GM12874 (cell line): ENCODE measurements around the gene PODXL.
A peak's percentile ranks its signal among the peaks of the same experiment; 100 is the strongest.

Experiments used
- TF ChIP-seq, protein P1 (sequence below): IDR thresholded peaks from 2 replicates; pipeline ENCODE4 v1.5.1; 2011; ENCODE audit warnings: low read depth, mild to moderate bottlenecking, control low read depth, low read length, moderate library complexity; ENCODE audit not compliant: insufficient read depth

Gene PODXL

DNA sequence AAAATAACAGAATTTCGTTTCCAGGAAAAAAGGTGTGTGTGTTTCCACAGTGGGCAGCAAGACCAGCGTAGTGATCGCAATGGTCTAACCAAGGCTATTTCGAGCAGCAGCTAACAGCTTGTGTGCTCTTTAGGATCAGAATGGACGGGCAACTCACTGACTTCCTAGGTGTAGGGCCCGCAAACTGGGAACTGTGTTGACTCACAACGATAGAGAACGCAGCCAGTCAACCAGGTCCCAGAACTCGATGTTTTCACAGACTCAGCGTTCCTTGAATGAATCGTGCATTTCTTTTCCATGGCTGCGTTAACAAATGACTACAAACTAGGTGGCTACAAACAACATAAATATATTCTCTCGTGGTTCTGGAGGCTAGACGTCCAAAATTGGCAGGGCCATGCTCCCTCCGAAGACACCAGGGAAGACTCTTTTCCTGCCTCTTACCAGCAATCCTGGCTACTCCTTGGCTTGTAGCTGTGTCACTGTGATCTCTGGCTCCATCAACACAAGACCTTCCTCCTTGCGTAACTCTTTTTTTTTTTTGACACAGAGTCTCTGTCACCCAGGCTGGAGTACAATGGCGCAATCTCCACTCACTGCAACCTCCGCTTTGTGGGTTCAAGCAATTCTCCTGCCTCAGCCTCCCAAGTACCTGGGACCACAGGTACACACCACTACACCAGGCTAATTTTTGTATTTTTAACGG is 39.1 kb downstream of the PODXL start:
- TF ChIP-seq, protein P1, sequence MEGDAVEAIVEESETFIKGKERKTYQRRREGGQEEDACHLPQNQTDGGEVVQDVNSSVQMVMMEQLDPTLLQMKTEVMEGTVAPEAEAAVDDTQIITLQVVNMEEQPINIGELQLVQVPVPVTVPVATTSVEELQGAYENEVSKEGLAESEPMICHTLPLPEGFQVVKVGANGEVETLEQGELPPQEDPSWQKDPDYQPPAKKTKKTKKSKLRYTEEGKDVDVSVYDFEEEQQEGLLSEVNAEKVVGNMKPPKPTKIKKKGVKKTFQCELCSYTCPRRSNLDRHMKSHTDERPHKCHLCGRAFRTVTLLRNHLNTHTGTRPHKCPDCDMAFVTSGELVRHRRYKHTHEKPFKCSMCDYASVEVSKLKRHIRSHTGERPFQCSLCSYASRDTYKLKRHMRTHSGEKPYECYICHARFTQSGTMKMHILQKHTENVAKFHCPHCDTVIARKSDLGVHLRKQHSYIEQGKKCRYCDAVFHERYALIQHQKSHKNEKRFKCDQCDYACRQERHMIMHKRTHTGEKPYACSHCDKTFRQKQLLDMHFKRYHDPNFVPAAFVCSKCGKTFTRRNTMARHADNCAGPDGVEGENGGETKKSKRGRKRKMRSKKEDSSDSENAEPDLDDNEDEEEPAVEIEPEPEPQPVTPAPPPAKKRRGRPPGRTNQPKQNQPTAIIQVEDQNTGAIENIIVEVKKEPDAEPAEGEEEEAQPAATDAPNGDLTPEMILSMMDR, result no peak

DNA sequence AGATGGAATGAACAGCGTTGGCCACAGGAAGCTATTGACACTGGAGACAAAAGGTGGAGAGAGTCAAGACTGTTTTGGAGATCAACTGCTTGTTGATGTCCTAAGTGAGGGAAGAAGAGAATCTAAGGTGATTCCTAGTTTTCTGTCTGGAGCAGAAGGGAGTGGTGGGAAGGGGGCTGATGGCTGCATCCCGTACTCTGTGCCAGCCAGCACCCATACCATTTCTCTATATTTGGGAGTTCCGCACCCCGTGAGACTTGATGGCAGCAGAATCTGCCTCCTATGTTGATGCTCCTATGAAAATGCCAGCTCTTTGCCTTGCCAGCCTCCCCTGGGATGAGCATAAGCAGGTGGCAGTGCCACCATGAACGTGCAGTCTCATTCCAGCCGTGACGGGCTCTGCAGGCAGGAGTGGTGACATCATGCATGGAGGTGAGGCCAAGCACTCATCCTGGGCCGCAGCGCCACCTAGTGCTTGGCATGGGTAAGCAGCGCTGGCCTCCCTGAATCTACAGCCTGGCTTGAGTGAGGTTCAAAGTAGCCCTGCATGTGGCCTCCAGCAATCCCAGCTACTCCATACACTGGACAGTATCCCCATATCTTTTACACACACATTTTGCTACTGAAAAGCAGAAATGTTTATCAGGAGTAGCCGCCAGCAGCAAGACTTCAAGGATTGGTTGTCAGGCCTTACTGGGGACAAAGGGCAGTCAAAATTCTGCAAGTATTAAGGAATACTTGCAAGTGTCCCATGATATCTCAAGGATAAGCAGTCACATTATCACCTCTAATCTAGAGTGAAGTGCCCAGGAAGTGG is 43.0 kb downstream of the PODXL start:
- TF ChIP-seq, protein P1, result peak; percentile 99

DNA sequence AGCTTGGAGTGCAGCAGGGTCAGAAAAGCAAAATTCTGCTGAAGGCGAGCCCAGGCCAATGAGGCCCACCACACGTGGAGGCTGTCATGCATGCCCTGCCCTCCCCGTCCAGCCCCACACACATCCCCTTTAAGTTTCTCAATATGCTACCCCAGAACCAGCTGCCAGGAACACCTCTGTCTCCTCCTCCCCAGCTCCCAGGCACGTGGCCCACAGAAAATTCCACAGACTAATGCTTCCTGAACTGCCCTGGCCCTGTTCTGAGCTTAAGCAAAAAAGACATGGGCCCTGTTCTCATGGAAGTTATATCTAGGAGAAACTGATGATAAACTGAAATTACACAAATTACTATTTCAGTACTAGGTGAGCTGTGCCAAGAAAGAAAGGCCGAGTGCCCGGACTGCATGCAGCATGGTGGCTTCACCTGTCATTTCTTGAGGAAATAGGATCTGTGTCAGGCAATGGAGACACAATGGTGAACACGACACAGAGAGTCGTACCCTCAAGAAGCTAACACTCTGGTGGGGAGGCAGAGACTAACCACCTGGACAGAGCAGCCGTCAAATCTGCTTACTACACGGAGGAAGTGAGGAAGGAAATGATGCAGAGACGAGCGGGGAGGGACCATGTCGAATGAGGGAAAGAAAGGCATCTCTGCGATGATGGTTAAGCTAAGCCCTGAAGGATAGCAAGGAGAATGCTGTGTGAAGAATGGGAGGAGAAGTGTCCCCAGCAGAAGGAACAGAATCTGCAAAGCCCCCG is 44.5 kb downstream of the PODXL start:
- TF ChIP-seq, protein P1, result no peak

DNA sequence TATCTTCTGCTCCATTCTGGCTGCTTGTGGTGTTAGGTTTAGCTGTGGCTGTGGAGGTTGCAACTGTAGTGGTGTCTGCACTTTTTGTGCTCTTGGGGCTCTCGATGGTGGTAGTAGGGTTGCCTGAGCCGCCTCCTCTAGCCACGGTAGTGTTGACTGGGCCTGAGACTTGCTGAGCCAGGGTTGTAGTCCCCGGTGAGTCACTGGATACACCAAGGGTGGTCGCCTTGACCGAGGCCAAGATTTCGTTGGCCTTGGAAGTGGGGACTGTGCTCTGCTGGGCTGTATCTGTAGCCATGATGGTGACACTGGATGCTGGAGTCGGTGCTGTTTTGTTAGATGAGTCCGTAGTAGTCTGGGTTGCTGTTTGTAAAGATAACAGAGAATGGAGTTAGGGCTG is 45.4 kb downstream of the PODXL start:
- TF ChIP-seq, protein P1, result no peak

DNA sequence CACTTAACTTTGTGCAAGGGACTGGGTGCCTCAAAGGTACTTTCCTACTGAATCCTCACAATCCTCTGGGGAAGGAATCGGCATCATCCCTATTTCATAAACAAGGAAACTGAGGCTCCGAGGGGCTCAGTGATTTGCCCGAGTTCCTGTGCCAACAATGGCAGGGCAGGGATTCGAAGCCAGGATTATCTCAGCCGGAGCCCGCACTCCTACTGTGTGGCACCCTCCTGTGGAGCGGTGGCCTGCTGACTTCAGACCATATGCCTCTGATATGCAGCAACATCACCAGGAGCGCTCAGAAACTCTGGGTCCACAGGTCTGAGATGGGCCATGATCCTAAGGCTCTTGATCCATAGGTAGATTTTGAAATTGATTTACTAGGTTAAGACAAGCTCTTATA is 46.6 kb downstream of the PODXL start:
- TF ChIP-seq, protein P1, result no peak

DNA sequence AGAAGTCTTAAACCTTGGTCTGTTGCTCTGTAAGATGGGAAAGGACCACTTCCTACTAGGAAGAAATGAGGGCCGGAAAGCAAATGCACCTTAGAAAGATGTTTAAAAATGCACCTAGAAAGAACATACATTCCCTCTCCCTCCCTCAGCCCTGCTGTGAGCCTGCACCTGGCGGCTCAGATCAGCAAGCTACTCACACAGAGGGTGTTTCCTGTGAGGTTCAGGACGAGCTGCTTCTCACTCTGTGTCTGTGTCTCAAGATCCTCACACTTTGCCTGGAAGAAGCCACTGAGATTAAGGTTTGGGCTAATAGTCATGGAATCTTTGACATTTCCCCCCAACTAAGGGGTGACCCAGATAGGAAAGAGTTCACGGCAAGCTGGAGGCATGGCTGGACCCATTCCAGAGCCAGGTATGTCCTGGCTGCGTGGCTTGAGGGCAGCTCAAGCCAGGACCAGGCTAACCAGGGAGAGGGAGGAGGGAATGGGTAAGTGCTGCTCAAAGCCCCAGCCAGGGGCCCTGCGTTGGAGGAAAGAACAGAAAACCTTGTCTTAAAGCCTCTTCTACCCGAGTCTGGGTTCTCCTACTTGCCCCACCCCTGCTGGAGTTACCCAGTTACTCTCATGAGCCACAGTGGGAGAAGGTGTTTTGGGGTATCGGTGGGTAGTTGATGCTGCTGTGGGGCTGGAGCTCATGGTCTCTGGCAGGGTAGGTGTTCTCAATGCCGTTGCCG is 47.5 kb downstream of the PODXL start:
- TF ChIP-seq, protein P1, result no peak
